ENCODE results near the gene KLF2. TPM values are rescaled to one million over a fixed set of nuclear protein-coding genes. Genes with fewer than 3 reads are reported as not detected.

KLF2 gene
- polyA plus RNA-seq (2013, experiment 1 of 2) = 0.87 TPM
- 0.88 TPM for polyA plus RNA-seq (2013, experiment 2 of 2)

GRCh38 chr19:16324384-16325160, at the start of gene KLF2:
Gene KLF2 (plus strand): TSS chr19:16324826. CDS start chr19:16324924, 98 bp downstream.
- H3K18ac ChIP-seq (ENCODE audit: low read length) = no peak within 1 kb of the TSS
- peak within 1 kb of the TSS; percentile 54 for H3K9ac ChIP-seq (ENCODE audit: low read length)
- DNase-seq = peak; percentile 82
- no peak within 1 kb of the TSS for H2AK5ac ChIP-seq (ENCODE audit: low read length)
- no peak within 1 kb of the TSS for H3K23ac ChIP-seq (ENCODE audit: low read length)
- no peaks in the 10 kb centered on the region for H3K4me1 ChIP-seq (ENCODE audit: control insufficient read depth, low read depth, low read length)
- no peak within 1 kb of the TSS for H4K5ac ChIP-seq (ENCODE audit: low read length)
- H3K27ac ChIP-seq (ENCODE audit: low read depth, low read length) = no peak within 1 kb of the TSS
- H3K36me3 ChIP-seq (ENCODE audit: control insufficient read depth, insufficient read depth, low read length) = no peaks in the 10 kb centered on the region
- peak within 1 kb of the TSS; percentile 31 for H3K4me2 ChIP-seq (ENCODE audit: low read length)
- no peak within 1 kb of the TSS for H2BK5ac ChIP-seq (ENCODE audit: low read length)
- no peak within 1 kb of the TSS for H4K8ac ChIP-seq (ENCODE audit: low read depth, low read length)
- no peak within 1 kb of the TSS for H3K4me3 ChIP-seq (ENCODE audit: low read length)
- no peaks in the 10 kb centered on the region for H3K79me2 ChIP-seq (ENCODE audit: control insufficient read depth, insufficient read depth, low read length)
- H3K79me1 ChIP-seq (ENCODE audit: low read length) = no peaks in the 10 kb centered on the region
- WGBS (ENCODE audit: extremely low coverage, insufficient coverage, low lambda C conversion rate) = no CpG with 5 or more reads among the region's 105 CpGs
- H2BK15ac ChIP-seq (replicated peaks; ENCODE audit: low read depth) = no peak within 1 kb of the TSS
- H2BK120ac ChIP-seq (ENCODE audit: low read depth, low read length) = no peak within 1 kb of the TSS
- H3K27me3 ChIP-seq (ENCODE audit: insufficient read depth, low read length, poor library complexity) = peaks cover 37% of the 10 kb centered on the region
- H3K56ac ChIP-seq (ENCODE audit: low read length) = peak within 1 kb of the TSS; percentile 70
- no peak within 1 kb of the TSS for H3K4ac ChIP-seq (ENCODE audit: low read depth, low read length)

GRCh38 chr19:16280306-16280705, 44.3 kb upstream of the KLF2 start:
- no peak overlapping the region for H3K23ac ChIP-seq (ENCODE audit: low read length)
- no peak overlapping the region for H3K27ac ChIP-seq (ENCODE audit: low read depth, low read length)
- H3K36me3 ChIP-seq (ENCODE audit: control insufficient read depth, insufficient read depth, low read length) = no peaks in the 10 kb centered on the region
- no peak overlapping the region for H2AK5ac ChIP-seq (ENCODE audit: low read length)
- no peaks in the 10 kb centered on the region for H3K27me3 ChIP-seq (ENCODE audit: insufficient read depth, low read length, poor library complexity)
- H4K5ac ChIP-seq (ENCODE audit: low read length) = no peak overlapping the region
- H3K56ac ChIP-seq (ENCODE audit: low read length) = no peak overlapping the region
- no peak overlapping the region for H3K4me3 ChIP-seq (ENCODE audit: low read length)
- no peak for DNase-seq
- H2BK15ac ChIP-seq (replicated peaks; ENCODE audit: low read depth) = no peak overlapping the region
- no peak overlapping the region for H3K18ac ChIP-seq (ENCODE audit: low read length)
- no peak overlapping the region for H3K4ac ChIP-seq (ENCODE audit: low read depth, low read length)
- H3K9ac ChIP-seq (ENCODE audit: low read length) = no peak overlapping the region
- no peak overlapping the region for H2BK5ac ChIP-seq (ENCODE audit: low read length)
- no peak overlapping the region for H2BK120ac ChIP-seq (ENCODE audit: low read depth, low read length)
- no peak overlapping the region for H3K4me2 ChIP-seq (ENCODE audit: low read length)
- H4K8ac ChIP-seq (ENCODE audit: low read depth, low read length) = no peak overlapping the region
- WGBS (ENCODE audit: extremely low coverage, insufficient coverage, low lambda C conversion rate) = no CpG with 5 or more reads among the region's 4 CpGs
- H3K4me1 ChIP-seq (ENCODE audit: control insufficient read depth, low read depth, low read length) = no peaks in the 10 kb centered on the region
- no peaks in the 10 kb centered on the region for H3K79me1 ChIP-seq (ENCODE audit: low read length)
- H3K79me2 ChIP-seq (ENCODE audit: control insufficient read depth, insufficient read depth, low read length) = no peaks in the 10 kb centered on the region

DNA sequence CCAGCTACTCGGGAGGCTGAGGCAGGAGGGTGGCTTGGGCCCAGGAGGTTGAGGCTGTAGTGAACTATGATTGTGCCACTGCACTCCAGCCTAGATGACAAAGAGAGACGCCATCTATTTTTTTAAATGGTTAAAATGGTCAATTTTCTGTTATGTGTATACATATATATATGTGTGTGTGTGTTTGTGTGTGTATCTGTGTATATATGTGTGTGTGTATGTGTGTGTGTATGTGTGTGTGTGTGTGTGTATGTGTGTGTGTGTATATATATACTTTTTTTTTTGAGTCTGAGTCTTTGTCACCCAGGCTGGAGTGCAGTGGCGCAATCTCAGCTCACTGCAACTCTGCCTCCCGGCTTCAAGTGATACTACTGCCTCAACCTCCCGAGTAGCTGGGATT, 42.9 kb upstream of the KLF2 start:
- H2BK15ac ChIP-seq (replicated peaks; ENCODE audit: low read depth) = no peak overlapping the region
- no peaks in the 10 kb centered on the region for H3K27me3 ChIP-seq (ENCODE audit: insufficient read depth, low read length, poor library complexity)
- no peaks in the 10 kb centered on the region for H3K79me2 ChIP-seq (ENCODE audit: control insufficient read depth, insufficient read depth, low read length)
- no peak overlapping the region for H4K5ac ChIP-seq (ENCODE audit: low read length)
- H3K56ac ChIP-seq (ENCODE audit: low read length) = no peak overlapping the region
- no peak overlapping the region for H3K4me2 ChIP-seq (ENCODE audit: low read length)
- H2BK5ac ChIP-seq (ENCODE audit: low read length) = no peak overlapping the region
- no peak overlapping the region for H2BK120ac ChIP-seq (ENCODE audit: low read depth, low read length)
- no peaks in the 10 kb centered on the region for H3K36me3 ChIP-seq (ENCODE audit: control insufficient read depth, insufficient read depth, low read length)
- H3K27ac ChIP-seq (ENCODE audit: low read depth, low read length) = no peak overlapping the region
- no peak overlapping the region for H2AK5ac ChIP-seq (ENCODE audit: low read length)
- no CpG with 5 or more reads among the region's 5 CpGs for WGBS (ENCODE audit: extremely low coverage, insufficient coverage, low lambda C conversion rate)
- H3K18ac ChIP-seq (ENCODE audit: low read length) = no peak overlapping the region
- H3K4me3 ChIP-seq (ENCODE audit: low read length) = no peak overlapping the region
- H3K4ac ChIP-seq (ENCODE audit: low read depth, low read length) = no peak overlapping the region
- H3K79me1 ChIP-seq (ENCODE audit: low read length) = no peaks in the 10 kb centered on the region
- DNase-seq = no peak
- no peaks in the 10 kb centered on the region for H3K4me1 ChIP-seq (ENCODE audit: control insufficient read depth, low read depth, low read length)
- H3K9ac ChIP-seq (ENCODE audit: low read length) = no peak overlapping the region
- no peak overlapping the region for H3K23ac ChIP-seq (ENCODE audit: low read length)
- no peak overlapping the region for H4K8ac ChIP-seq (ENCODE audit: low read depth, low read length)

DNA sequence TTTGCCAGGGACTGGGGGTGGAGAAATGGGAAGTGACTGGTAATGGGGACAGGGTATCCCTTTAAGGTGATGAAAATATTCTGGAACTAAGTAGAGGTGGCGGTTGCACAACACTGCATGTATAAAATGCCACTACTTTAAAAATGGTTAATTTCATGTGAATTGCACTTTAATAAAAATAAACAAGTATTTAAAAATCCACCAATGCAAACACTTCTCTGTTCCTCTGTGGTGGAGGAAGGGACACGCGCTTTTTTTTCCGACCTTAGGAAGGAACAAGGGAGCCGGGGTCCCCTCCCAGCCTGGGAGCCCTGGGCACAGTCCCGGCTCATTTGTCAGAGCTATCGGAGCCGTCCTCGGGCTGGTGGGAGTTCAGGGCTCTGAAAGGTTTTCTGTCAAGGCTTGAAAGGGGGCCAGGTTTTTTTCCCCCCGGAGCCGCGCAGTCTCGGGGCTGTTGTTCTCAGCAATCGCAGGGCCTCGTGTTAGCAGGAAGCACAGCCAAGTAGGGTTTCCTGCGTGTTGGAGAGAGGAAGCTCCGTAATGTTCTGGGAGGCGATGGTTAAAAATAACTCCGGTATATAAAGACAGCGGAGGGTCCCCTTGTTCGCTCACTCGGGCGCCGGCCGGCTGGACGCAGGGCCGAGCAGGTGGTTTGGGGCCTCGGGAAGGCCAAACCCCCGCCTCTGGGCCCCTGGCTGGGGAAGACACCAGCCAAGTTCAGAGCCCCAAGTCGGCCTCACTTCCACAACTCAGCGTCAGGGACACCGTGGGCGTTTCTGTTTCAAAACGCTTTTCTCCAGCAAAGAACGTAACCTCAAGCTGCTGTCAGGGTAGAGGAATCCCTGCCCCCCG, 41.2 kb upstream of the KLF2 start:
- no peak overlapping the region for H3K4ac ChIP-seq (ENCODE audit: low read depth, low read length)
- no peak overlapping the region for H3K27ac ChIP-seq (ENCODE audit: low read depth, low read length)
- H2BK5ac ChIP-seq (ENCODE audit: low read length) = no peak overlapping the region
- no peak overlapping the region for H3K4me2 ChIP-seq (ENCODE audit: low read length)
- no peak overlapping the region for H2BK120ac ChIP-seq (ENCODE audit: low read depth, low read length)
- no peak overlapping the region for H3K56ac ChIP-seq (ENCODE audit: low read length)
- WGBS (ENCODE audit: extremely low coverage, insufficient coverage, low lambda C conversion rate) = no CpG with 5 or more reads among the region's 36 CpGs
- no peaks in the 10 kb centered on the region for H3K79me2 ChIP-seq (ENCODE audit: control insufficient read depth, insufficient read depth, low read length)
- no peak overlapping the region for H4K8ac ChIP-seq (ENCODE audit: low read depth, low read length)
- no peaks in the 10 kb centered on the region for H3K36me3 ChIP-seq (ENCODE audit: control insufficient read depth, insufficient read depth, low read length)
- no peak for DNase-seq
- no peak overlapping the region for H3K9ac ChIP-seq (ENCODE audit: low read length)
- H3K4me3 ChIP-seq (ENCODE audit: low read length) = no peak overlapping the region
- H3K23ac ChIP-seq (ENCODE audit: low read length) = no peak overlapping the region
- no peak overlapping the region for H4K5ac ChIP-seq (ENCODE audit: low read length)
- H3K18ac ChIP-seq (ENCODE audit: low read length) = no peak overlapping the region
- no peaks in the 10 kb centered on the region for H3K27me3 ChIP-seq (ENCODE audit: insufficient read depth, low read length, poor library complexity)
- no peak overlapping the region for H2BK15ac ChIP-seq (replicated peaks; ENCODE audit: low read depth)
- no peak overlapping the region for H2AK5ac ChIP-seq (ENCODE audit: low read length)
- no peaks in the 10 kb centered on the region for H3K4me1 ChIP-seq (ENCODE audit: control insufficient read depth, low read depth, low read length)
- no peaks in the 10 kb centered on the region for H3K79me1 ChIP-seq (ENCODE audit: low read length)

- Histone ChIP-seq H3K27me3 (ENCODE audit: insufficient read depth, low read length, poor library complexity) (no peaks in the 10 kb centered on the region), H3K56ac (ENCODE audit: low read length) (no peak overlapping the region), H3K4ac (ENCODE audit: low read depth, low read length) (no peak overlapping the region), H3K27ac (ENCODE audit: low read depth, low read length) (no peak overlapping the region), H4K8ac (ENCODE audit: low read depth, low read length) (no peak overlapping the region), H3K23ac (ENCODE audit: low read length) (no peak overlapping the region), H3K9ac (ENCODE audit: low read length) (no peak overlapping the region), H3K4me2 (ENCODE audit: low read length) (no peak overlapping the region), H2AK5ac (ENCODE audit: low read length) (no peak overlapping the region), H4K5ac (ENCODE audit: low read length) (no peak overlapping the region), H3K18ac (ENCODE audit: low read length) (no peak overlapping the region), H3K4me3 (ENCODE audit: low read length) (no peak overlapping the region), H2BK5ac (ENCODE audit: low read length) (no peak overlapping the region), H2BK15ac (replicated peaks; ENCODE audit: low read depth) (no peak overlapping the region), H2BK120ac (ENCODE audit: low read depth, low read length) (no peak overlapping the region), H3K79me2 (ENCODE audit: control insufficient read depth, insufficient read depth, low read length) (no peaks in the 10 kb centered on the region), H3K79me1 (ENCODE audit: low read length) (no peaks in the 10 kb centered on the region), H3K36me3 (ENCODE audit: control insufficient read depth, insufficient read depth, low read length) (no peaks in the 10 kb centered on the region), H3K4me1 (ENCODE audit: control insufficient read depth, low read depth, low read length) (no peaks in the 10 kb centered on the region)
- no peak for DNase-seq
- WGBS (ENCODE audit: extremely low coverage, insufficient coverage, low lambda C conversion rate) = no CpG with 5 or more reads among the region's 9 CpGs
Observed at GRCh38 chr19:16284505-16284904, 40.1 kb upstream of the KLF2 start.

Data from mesendoderm (in vitro differentiated cells).